ENCODE measurements around the gene FRAT2.

GRCh38 chr10:97361537-97361901 lies 27.0 kb upstream of the FRAT2 start:
- TF ChIP-seq CTCF (IDR thresholded peaks at IDR 0.05) (no peak), POLR2A (IDR thresholded peaks at IDR 0.05) (no peak)
